PFSK-1 (cell line): ENCODE results near the gene HSPA12B.

Experiments used
- FOXP2 ChIP-seq: optimal IDR thresholded peaks from 2 replicates; pipeline ENCODE3; 2011; ENCODE audit warnings: borderline replicate concordance, control low read depth, inconsistent platforms; ENCODE audit not compliant: insufficient read depth; ENCODE audit errors: extremely low read length, extremely low read depth
- POLR2AphosphoS5 ChIP-seq: IDR thresholded peaks from 2 replicates; pipeline ENCODE4 v1.6.1; 2012; ENCODE audit warnings: low read depth, mild to moderate bottlenecking, control low read depth, low read length, moderate library complexity
- REST ChIP-seq, 2 experiments: IDR thresholded peaks; 2 replicates each; pipeline versions ENCODE4 v1.6.1 to v1.8.0; 2011 to 2012; ENCODE audit warnings: low read depth in 2 of 2, low read length in 2 of 2, control low read depth in 1 of 2, inconsistent platforms in 1 of 2, mild to moderate bottlenecking in 1 of 2, moderate library complexity in 1 of 2; ENCODE audit not compliant: insufficient read depth in 1 of 2
- SIN3A ChIP-seq: IDR thresholded peaks from 2 replicates; pipeline ENCODE4 v1.6.1; 2012; ENCODE audit warnings: mild to moderate bottlenecking, low read length, moderate library complexity, borderline replicate concordance; ENCODE audit not compliant: insufficient read depth
- TAF1 ChIP-seq: IDR thresholded peaks from 2 replicates; pipeline ENCODE4 v1.6.1; 2012; ENCODE audit warnings: low read length, control low read depth, borderline replicate concordance; ENCODE audit not compliant: insufficient read depth

GRCh38 chr20:3689978-3690377 lies 42.5 kb upstream of the HSPA12B start:
- TF ChIP-seq REST (IDR thresholded peaks at IDR 0.05; ENCODE audit: insufficient read depth in 1 of 2, low read depth in 2 of 2, low read length in 2 of 2) (no peak), POLR2AphosphoS5 (no peak), FOXP2 (no peak), SIN3A (no peak), TAF1 (no peak)
